Measurements from ENCODE around the gene ESPNL.

The ESPNL gene

DNA sequence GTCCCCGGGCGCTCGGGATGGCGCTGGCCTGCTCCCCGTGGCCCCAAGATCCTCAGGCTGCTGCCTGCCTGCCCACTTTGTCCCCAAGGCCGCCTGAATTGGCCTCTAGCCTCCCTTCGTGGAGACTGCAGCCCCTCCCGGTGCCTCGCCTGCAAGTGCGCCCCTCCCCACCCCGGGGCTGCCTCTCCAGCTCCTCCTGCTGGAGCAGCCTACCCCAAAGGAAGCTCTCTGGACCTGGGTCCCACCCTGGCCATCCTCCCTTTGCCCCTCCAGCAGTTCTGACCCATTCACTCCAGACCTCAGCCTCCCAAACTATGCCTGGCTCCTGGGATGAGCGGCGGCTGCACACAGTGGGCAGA is 6.2 kb downstream of the ESPNL start:
- Histone ChIP-seq H3K79me1 (ENCODE audit: low read length) (no peaks in the 10 kb centered on the region), H3K4me1 (ENCODE audit: control insufficient read depth, low read depth, low read length) (no peaks in the 10 kb centered on the region), H3K79me2 (ENCODE audit: control insufficient read depth, insufficient read depth, low read length) (no peaks in the 10 kb centered on the region), H3K23ac (ENCODE audit: low read length) (no peak overlapping the region), H3K27me3 (ENCODE audit: insufficient read depth, low read length, poor library complexity) (no peaks in the 10 kb centered on the region), H3K36me3 (ENCODE audit: control insufficient read depth, insufficient read depth, low read length) (no peaks in the 10 kb centered on the region), H3K4ac (ENCODE audit: low read depth, low read length) (no peak overlapping the region), H4K8ac (ENCODE audit: low read depth, low read length) (no peak overlapping the region), H3K4me3 (ENCODE audit: low read length) (no peak overlapping the region), H2BK5ac (ENCODE audit: low read length) (no peak overlapping the region), H2BK120ac (ENCODE audit: low read depth, low read length) (no peak overlapping the region), H4K5ac (ENCODE audit: low read length) (no peak overlapping the region), H3K4me2 (ENCODE audit: low read length) (no peak overlapping the region), H2AK5ac (ENCODE audit: low read length) (no peak overlapping the region), H3K9ac (ENCODE audit: low read length) (no peak overlapping the region), H3K56ac (ENCODE audit: low read length) (peak overlapping the region; percentile 25), H3K18ac (ENCODE audit: low read length) (no peak overlapping the region), H3K27ac (ENCODE audit: low read depth, low read length) (no peak overlapping the region), H2BK15ac (replicated peaks; ENCODE audit: low read depth) (no peak overlapping the region)
- WGBS (ENCODE audit: extremely low coverage, insufficient coverage, low lambda C conversion rate) = no CpG with 5 or more reads among the region's 13 CpGs
- DNase-seq = no peak

DNA sequence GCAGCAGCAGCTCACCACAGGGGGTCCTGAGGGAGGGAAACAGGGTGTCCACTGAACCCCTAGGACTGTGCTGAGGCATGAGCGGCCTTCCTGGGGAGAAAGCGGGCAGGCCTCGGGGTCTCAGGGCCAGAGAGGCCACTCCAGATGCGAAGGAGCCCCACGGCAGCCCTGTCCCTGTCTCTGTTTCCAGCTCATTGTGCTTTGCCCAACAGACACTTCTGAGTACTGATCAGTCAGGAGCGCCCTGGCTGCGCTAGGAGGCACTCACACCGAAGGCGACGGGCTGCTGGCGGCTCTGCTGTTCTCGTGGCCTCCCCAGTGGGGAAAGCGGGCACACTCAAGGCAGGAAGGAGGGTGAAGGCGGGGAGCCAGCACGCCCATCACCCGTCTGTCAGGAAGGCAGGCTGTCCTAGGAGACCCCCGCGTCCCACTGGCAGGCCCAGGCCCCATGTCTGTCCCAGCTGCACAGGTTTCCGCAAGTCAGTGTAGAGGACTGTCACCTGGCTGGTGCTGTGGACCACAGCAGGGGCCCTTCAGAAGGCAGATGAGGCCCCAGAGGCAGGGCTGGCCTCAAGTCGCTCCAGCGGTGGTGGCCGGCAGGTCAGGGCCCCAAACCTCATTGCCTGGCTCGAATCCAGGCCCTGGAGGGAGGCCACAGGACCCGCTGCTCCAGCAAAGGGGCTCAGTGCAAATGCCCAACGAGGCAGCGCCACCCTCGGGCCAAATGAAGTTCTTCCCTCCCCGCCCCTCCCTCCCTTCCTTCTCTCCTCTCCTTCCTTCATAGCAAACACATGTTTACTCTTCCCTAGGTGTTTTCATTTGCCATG is 6.8 kb downstream of the ESPNL start:
- Histone ChIP-seq H4K5ac (ENCODE audit: low read length) (no peak overlapping the region), H3K36me3 (ENCODE audit: control insufficient read depth, insufficient read depth, low read length) (no peaks in the 10 kb centered on the region), H3K56ac (ENCODE audit: low read length) (peak overlapping the region; percentile 25), H3K4me1 (ENCODE audit: control insufficient read depth, low read depth, low read length) (no peaks in the 10 kb centered on the region), H2BK5ac (ENCODE audit: low read length) (no peak overlapping the region), H3K4ac (ENCODE audit: low read depth, low read length) (no peak overlapping the region), H3K79me2 (ENCODE audit: control insufficient read depth, insufficient read depth, low read length) (no peaks in the 10 kb centered on the region), H3K23ac (ENCODE audit: low read length) (no peak overlapping the region), H3K27me3 (ENCODE audit: insufficient read depth, low read length, poor library complexity) (no peaks in the 10 kb centered on the region), H3K27ac (ENCODE audit: low read depth, low read length) (no peak overlapping the region), H3K79me1 (ENCODE audit: low read length) (no peaks in the 10 kb centered on the region), H2BK120ac (ENCODE audit: low read depth, low read length) (no peak overlapping the region), H3K9ac (ENCODE audit: low read length) (no peak overlapping the region), H4K8ac (ENCODE audit: low read depth, low read length) (no peak overlapping the region), H3K4me3 (ENCODE audit: low read length) (no peak overlapping the region), H3K18ac (ENCODE audit: low read length) (no peak overlapping the region), H3K4me2 (ENCODE audit: low read length) (no peak overlapping the region), H2BK15ac (replicated peaks; ENCODE audit: low read depth) (no peak overlapping the region), H2AK5ac (ENCODE audit: low read length) (no peak overlapping the region)
- WGBS (ENCODE audit: extremely low coverage, insufficient coverage, low lambda C conversion rate) = no CpG with 5 or more reads among the region's 28 CpGs
- DNase-seq = peak; percentile 40

DNA sequence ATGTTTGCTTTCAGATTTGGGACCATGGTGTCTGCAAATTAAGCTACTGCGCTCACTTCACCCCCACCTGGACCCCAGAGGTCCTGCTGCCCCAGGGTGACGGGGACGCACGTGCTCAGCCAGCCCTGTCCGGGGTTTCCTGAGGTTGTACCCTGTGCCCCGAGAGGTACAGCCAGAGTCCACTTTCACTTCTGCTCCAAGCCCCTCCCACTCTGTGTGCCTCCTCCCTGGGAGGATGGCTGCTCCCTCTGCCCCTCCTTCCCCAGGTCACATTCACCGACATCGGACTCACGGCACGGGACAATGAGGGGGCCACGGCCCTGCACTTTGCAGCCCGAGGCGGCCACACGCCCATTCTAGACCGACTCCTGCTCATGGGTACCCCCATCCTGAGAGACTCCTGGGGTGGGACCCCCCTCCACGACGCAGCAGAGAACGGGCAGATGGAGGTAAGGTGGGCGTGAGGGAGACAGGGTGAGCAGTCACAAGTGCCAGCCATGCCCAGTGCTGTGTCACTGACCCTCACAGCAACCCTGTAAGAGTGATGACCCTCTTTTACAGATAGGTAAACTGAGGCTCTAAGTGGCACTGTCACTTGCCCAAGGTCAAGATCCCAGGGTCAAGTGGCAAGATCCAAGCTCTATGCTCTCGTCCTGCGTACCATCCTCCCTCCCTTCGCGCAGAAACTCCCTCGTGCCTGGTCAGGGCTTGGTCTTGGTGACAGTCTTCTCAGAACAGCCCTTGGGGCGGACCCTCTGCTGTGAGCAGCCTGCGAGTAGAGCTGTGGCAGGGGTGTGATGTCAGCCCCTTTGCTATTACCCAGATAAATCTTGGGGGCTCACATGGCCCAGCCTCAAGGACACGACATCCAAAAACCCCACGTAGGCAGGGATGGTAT is 7.6 kb downstream of the ESPNL start:
- Histone ChIP-seq H3K79me1 (ENCODE audit: low read length) (no peaks in the 10 kb centered on the region), H3K27me3 (ENCODE audit: insufficient read depth, low read length, poor library complexity) (no peaks in the 10 kb centered on the region), H3K56ac (ENCODE audit: low read length) (no peak overlapping the region), H4K8ac (ENCODE audit: low read depth, low read length) (no peak overlapping the region), H2BK5ac (ENCODE audit: low read length) (no peak overlapping the region), H3K27ac (ENCODE audit: low read depth, low read length) (no peak overlapping the region), H3K79me2 (ENCODE audit: control insufficient read depth, insufficient read depth, low read length) (no peaks in the 10 kb centered on the region), H3K4ac (ENCODE audit: low read depth, low read length) (no peak overlapping the region), H3K4me1 (ENCODE audit: control insufficient read depth, low read depth, low read length) (no peaks in the 10 kb centered on the region), H2AK5ac (ENCODE audit: low read length) (no peak overlapping the region), H3K23ac (ENCODE audit: low read length) (no peak overlapping the region), H3K18ac (ENCODE audit: low read length) (no peak overlapping the region), H2BK15ac (replicated peaks; ENCODE audit: low read depth) (no peak overlapping the region), H3K4me3 (ENCODE audit: low read length) (no peak overlapping the region), H3K4me2 (ENCODE audit: low read length) (no peak overlapping the region), H2BK120ac (ENCODE audit: low read depth, low read length) (no peak overlapping the region), H4K5ac (ENCODE audit: low read length) (no peak overlapping the region), H3K36me3 (ENCODE audit: control insufficient read depth, insufficient read depth, low read length) (no peaks in the 10 kb centered on the region), H3K9ac (ENCODE audit: low read length) (no peak overlapping the region)
- no peak for DNase-seq
- no CpG with 5 or more reads among the region's 28 CpGs for WGBS (ENCODE audit: extremely low coverage, insufficient coverage, low lambda C conversion rate)

DNA sequence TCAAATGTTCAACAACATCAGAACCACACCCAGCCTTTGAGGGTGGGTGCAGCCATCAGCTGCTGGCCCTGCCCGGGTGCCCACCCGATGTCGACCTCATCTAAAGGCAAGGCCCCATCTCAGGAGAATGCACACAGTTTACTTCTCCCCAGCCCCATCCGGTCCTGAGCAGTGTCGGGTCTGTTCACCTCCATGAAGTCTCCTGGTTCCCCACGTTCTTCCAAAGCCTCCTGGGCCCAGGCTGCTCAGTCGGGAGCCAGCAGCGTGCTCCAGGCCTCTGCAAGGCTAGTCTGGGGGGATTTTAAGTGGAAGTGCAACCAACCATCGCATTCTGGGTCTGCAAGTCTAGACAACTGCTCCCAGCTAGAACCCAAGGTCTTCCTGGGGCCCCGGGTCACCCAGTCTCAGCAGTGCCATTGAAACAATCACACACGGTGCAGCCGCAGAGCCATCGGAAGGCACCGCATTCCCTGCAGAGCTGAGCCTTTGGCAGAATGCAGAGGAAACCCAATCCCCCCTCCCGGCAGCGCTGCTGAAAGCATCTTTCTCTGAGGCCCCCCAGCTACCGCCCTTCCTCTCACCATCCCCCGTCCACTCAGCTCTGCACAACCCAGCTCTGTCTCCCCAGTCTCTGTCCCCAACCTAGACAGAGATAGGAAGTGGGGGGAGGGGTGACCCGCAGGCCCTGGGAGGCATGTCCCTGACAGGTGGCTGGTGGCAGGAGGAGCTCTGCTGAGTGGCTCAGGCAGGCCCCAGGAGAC is 8.5 kb downstream of the ESPNL start:
- Histone ChIP-seq H3K4me2 (ENCODE audit: low read length) (no peak overlapping the region), H3K9ac (ENCODE audit: low read length) (no peak overlapping the region), H3K4me1 (ENCODE audit: control insufficient read depth, low read depth, low read length) (no peaks in the 10 kb centered on the region), H4K8ac (ENCODE audit: low read depth, low read length) (no peak overlapping the region), H3K4me3 (ENCODE audit: low read length) (no peak overlapping the region), H3K36me3 (ENCODE audit: control insufficient read depth, insufficient read depth, low read length) (no peaks in the 10 kb centered on the region), H3K23ac (ENCODE audit: low read length) (no peak overlapping the region), H3K56ac (ENCODE audit: low read length) (no peak overlapping the region), H3K18ac (ENCODE audit: low read length) (no peak overlapping the region), H2AK5ac (ENCODE audit: low read length) (no peak overlapping the region), H3K27me3 (ENCODE audit: insufficient read depth, low read length, poor library complexity) (no peaks in the 10 kb centered on the region), H3K79me2 (ENCODE audit: control insufficient read depth, insufficient read depth, low read length) (no peaks in the 10 kb centered on the region), H2BK5ac (ENCODE audit: low read length) (no peak overlapping the region), H3K27ac (ENCODE audit: low read depth, low read length) (no peak overlapping the region), H2BK120ac (ENCODE audit: low read depth, low read length) (no peak overlapping the region), H4K5ac (ENCODE audit: low read length) (no peak overlapping the region), H2BK15ac (replicated peaks; ENCODE audit: low read depth) (no peak overlapping the region), H3K4ac (ENCODE audit: low read depth, low read length) (no peak overlapping the region), H3K79me1 (ENCODE audit: low read length) (no peaks in the 10 kb centered on the region)
- DNase-seq = peak; percentile 57
- WGBS (ENCODE audit: extremely low coverage, insufficient coverage, low lambda C conversion rate) = no CpG with 5 or more reads among the region's 19 CpGs

DNA sequence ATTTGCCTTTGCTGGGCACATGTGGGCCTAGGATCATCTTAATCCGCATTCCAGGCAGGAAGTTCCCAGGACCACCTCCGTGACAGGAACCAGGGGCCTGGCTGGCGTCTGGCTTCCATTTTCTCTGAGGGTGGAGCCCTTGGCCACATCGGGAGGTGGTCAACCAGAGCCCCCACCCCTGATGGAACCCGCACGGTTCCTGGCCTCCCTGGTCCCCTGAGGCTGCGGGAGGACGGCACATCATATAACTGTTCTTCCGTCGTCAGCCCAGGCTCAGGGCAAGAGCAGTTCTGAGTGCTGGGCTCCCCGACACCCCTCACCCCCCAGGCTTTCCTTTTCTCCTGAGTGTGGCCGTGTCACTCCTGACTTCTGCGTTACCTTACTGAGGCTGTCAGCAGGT is 13.5 kb downstream of the ESPNL start:
- no peak overlapping the region for H4K5ac ChIP-seq (ENCODE audit: low read length)
- H3K27me3 ChIP-seq (ENCODE audit: insufficient read depth, low read length, poor library complexity) = no peaks in the 10 kb centered on the region
- H3K4ac ChIP-seq (ENCODE audit: low read depth, low read length) = no peak overlapping the region
- H3K18ac ChIP-seq (ENCODE audit: low read length) = no peak overlapping the region
- no peak overlapping the region for H2BK5ac ChIP-seq (ENCODE audit: low read length)
- no peak overlapping the region for H3K4me2 ChIP-seq (ENCODE audit: low read length)
- H3K4me3 ChIP-seq (ENCODE audit: low read length) = no peak overlapping the region
- no CpG with 5 or more reads among the region's 13 CpGs for WGBS (ENCODE audit: extremely low coverage, insufficient coverage, low lambda C conversion rate)
- no peak for DNase-seq
- H3K9ac ChIP-seq (ENCODE audit: low read length) = no peak overlapping the region
- no peaks in the 10 kb centered on the region for H3K79me1 ChIP-seq (ENCODE audit: low read length)
- no peak overlapping the region for H2BK15ac ChIP-seq (replicated peaks; ENCODE audit: low read depth)
- H3K4me1 ChIP-seq (ENCODE audit: control insufficient read depth, low read depth, low read length) = no peaks in the 10 kb centered on the region
- H3K79me2 ChIP-seq (ENCODE audit: control insufficient read depth, insufficient read depth, low read length) = no peaks in the 10 kb centered on the region
- H4K8ac ChIP-seq (ENCODE audit: low read depth, low read length) = no peak overlapping the region
- no peak overlapping the region for H3K56ac ChIP-seq (ENCODE audit: low read length)
- no peaks in the 10 kb centered on the region for H3K36me3 ChIP-seq (ENCODE audit: control insufficient read depth, insufficient read depth, low read length)
- no peak overlapping the region for H2AK5ac ChIP-seq (ENCODE audit: low read length)
- no peak overlapping the region for H3K27ac ChIP-seq (ENCODE audit: low read depth, low read length)
- no peak overlapping the region for H2BK120ac ChIP-seq (ENCODE audit: low read depth, low read length)
- no peak overlapping the region for H3K23ac ChIP-seq (ENCODE audit: low read length)

All from mesendoderm (in vitro differentiated cells).